GM18505 (cell line): ENCODE measurements around the gene MYPOP.

ENCODE experiments used
- ATAC-seq: cut with Tn5 transposase; IDR thresholded peaks from one replicate; pipeline ENCODE4 v1.9.1; 2021; ENCODE audit not compliant: unreplicated experiment
- POLR2A ChIP-seq: IDR thresholded peaks from 4 replicates; pipeline ENCODE4 v1.6.1; 2011; ENCODE audit warnings: borderline replicate concordance; ENCODE audit not compliant: insufficient read depth, insufficient read length; ENCODE audit errors: extremely low read depth

Gene MYPOP

GRCh38 chr19:45901912-45902650 is at the start of gene MYPOP:
Gene MYPOP (minus strand): TSS chr19:45902613. CDS start chr19:45901773, 840 bp downstream.
- TF ChIP-seq POLR2A: no peak
- ATAC-seq: no peak

GRCh38 chr19:45947926-45948325 is 45.5 kb upstream of the MYPOP start:
- TF ChIP-seq POLR2A: no peak
- ATAC-seq: no peak

- ATAC-seq: no peak
- TF ChIP-seq POLR2A: no peak
Measured at GRCh38 chr19:45940515-45940805, 38.0 kb upstream of the MYPOP start.

GRCh38 chr19:45939792-45940514 is 37.5 kb upstream of the MYPOP start:
- ATAC-seq: no peak

GRCh38 chr19:45938733-45939319 is 36.4 kb upstream of the MYPOP start:
- no peak for TF ChIP-seq POLR2A
- ATAC-seq: no peak

More at GRCh38 chr19:45939792-45940514, 37.5 kb upstream of the MYPOP start:
- no peak for TF ChIP-seq POLR2A

- ATAC-seq: no peak
- no peak for TF ChIP-seq POLR2A
Measured at GRCh38 chr19:45935267-45935666, 32.9 kb upstream of the MYPOP start.

- TF ChIP-seq POLR2A: no peak
- no peak for ATAC-seq
Measured at GRCh38 chr19:45934551-45935230, 32.3 kb upstream of the MYPOP start.

GRCh38 chr19:45933759-45934158 is 31.3 kb upstream of the MYPOP start:
- ATAC-seq: no peak
- TF ChIP-seq POLR2A: no peak

- no peak for TF ChIP-seq POLR2A
- ATAC-seq: no peak
Measured at GRCh38 chr19:45931055-45931454, 28.6 kb upstream of the MYPOP start.

- TF ChIP-seq POLR2A: no peak
- no peak for ATAC-seq
Measured at GRCh38 chr19:45929247-45929646, 26.8 kb upstream of the MYPOP start.

- ATAC-seq: no peak
- peak; percentile 65 for TF ChIP-seq POLR2A
Measured at GRCh38 chr19:45927565-45928261, 25.3 kb upstream of the MYPOP start.

GRCh38 chr19:45924891-45925447 is 22.6 kb upstream of the MYPOP start:
- ATAC-seq: no peak
- TF ChIP-seq POLR2A: no peak

- ATAC-seq: no peak
- TF ChIP-seq POLR2A: no peak
Measured at GRCh38 chr19:45922281-45922680, 19.9 kb upstream of the MYPOP start.
